ENCODE measurements around the gene TEAD2.
A peak's percentile ranks its signal among the peaks of the same experiment; 100 is the strongest.

TEAD2 gene

GRCh38 chr19:49362048-49362928, at the start of gene TEAD2:
Gene TEAD2 (minus strand): TSS chr19:49362416. CDS start chr19:49360075, 2,341 bp downstream.
- peak; percentile 84 for DNase-seq (ENCODE audit: low spot score)

- no peak for DNase-seq (ENCODE audit: low spot score)
Observed at GRCh38 chr19:49411681-49412326, 49.6 kb upstream of the TEAD2 start.

DNA sequence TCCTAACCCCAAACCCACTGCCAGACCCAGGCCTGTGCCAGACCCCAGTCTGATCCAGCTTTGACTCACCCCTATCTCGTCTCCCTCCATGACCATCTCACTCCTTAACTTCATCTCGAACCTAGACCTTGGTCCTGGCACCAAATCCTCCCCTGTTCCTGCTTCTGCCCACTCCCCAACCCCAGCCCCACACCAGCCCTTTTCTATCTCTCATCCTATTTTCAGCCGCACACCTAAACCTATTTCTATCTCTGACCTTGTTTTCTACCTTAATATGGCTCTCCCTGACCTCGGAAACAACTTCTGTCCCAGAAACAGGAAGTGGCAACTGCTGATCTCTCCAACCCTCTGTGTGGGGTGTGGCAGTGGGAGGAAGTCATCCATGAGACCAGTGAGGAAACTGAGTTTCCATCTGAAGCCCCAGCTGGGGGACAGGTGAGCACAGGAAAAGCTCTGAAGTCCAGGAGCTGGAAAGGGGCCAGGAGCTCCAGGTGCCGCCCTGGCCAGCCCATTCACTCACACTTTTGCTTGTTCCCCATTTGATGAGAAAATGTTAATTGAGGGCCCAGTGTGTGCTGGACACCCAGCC, 47.3 kb upstream of the TEAD2 start:
- DNase-seq (ENCODE audit: low spot score): no peak

- DNase-seq (ENCODE audit: low spot score): no peak
Observed at GRCh38 chr19:49408816-49409440, 46.7 kb upstream of the TEAD2 start.

GRCh38 chr19:49407482-49408015, 45.3 kb upstream of the TEAD2 start:
- no peak for DNase-seq (ENCODE audit: low spot score)

DNA sequence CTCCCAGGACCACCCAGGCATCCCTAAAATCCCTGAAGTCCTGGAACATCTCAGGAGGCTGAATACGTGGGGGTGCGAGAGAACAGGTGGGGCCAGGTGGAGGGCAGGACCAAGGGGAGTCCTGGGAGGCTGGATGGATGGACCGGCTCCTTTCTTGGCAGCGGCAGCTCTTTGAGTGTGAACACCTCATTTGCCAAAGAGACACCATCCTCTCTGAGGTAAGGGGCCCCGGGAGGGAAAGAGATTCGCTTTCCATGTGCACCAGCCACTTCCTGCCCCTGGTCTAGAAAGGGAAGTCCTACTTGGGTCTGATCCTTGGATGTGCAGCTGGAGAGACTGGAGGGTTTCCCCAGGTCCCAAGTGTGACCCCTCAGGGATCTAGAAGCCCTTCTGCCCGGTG, 44.9 kb upstream of the TEAD2 start:
- no peak for DNase-seq (ENCODE audit: low spot score)

DNA sequence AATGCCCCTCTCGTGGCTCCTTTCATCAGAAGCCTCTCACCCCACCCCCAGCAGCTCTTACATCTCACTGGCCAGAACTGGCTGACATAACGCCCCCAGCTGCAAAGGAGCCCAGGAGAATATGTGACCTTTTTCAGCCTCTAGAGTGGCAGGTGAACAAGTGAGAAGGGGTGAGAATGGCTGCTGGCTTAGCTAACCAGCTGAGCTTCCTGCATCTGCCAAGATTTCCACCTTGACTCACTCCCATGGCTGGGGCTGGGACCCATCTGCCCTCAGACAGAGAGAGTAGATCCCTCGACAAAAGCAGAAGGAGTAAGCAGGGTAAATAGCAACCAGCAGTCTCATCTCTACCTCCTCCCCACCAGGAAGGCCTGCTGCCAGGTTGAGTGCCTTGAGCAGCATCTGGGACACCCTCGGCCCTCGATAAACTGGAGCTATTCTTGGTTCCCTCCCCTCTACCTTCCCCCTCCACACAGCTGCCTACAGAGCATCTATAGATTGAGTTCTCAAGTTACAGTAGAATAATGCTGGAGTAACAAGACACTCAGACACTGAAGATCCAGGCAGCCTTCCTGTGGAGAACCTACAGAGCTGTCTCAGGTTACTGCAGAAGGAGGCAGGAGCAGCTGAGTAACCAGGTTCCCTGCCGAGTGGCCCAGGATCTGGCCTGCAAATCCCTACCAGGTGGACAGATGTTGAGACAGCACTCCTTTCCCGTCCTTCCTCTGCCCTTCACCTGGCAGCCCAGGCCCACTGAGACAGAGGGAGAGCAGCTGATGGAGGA, 41.4 kb upstream of the TEAD2 start:
- no peak for DNase-seq (ENCODE audit: low spot score)

GRCh38 chr19:49400029-49400428, 37.8 kb upstream of the TEAD2 start:
- no peak for DNase-seq (ENCODE audit: low spot score)

DNA sequence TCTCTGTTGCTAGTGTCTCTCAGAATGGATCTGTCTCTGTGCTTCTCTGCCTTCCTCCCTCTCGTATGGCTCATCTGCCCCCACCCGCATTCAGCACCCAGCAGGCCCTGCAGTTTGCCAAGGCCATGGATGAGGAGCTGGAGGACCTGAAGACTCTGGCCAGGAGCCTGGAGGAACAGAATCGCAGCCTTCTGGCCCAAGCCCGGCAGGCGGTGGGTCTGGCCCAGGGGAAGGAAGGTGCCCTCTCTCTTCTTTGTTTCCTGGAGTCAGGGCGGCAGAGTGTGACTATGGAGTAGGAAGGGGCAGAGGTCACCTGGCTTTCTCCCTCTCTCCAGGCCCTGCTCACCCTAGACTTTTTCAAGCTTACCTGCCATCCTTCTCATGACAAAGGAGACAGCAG, 36.7 kb upstream of the TEAD2 start:
- no peak for DNase-seq (ENCODE audit: low spot score)

DNA sequence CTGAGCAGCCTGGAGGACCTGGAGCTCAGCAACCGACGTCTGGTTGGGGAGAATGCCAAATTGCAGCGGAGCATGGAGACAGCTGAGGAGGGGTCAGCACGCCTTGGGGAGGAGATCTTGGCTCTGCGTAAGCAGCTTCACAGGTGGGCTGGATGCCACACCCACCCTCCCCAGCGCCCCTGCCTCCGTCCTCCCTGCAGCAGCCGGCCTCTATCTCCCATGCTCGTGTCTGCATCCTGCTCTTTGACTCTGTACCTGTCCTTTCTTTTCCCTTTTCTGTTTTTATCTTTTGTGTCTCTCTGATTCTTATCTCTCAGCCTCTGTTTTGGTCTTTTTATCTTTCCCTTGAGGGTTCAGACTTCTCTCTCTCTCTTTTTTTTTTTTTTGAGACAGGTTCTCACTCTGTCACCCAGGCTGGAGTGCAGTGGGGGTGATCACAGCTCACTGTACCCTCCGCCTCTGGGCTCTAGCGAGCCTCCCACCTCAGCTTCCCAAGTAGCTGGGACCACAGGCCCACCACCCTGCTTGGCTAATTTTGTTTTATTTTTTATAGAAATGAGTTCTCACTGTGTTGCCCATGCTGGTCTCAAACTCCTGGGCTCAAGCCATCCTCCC, 35.9 kb upstream of the TEAD2 start:
- DNase-seq (ENCODE audit: low spot score): no peak

DNA sequence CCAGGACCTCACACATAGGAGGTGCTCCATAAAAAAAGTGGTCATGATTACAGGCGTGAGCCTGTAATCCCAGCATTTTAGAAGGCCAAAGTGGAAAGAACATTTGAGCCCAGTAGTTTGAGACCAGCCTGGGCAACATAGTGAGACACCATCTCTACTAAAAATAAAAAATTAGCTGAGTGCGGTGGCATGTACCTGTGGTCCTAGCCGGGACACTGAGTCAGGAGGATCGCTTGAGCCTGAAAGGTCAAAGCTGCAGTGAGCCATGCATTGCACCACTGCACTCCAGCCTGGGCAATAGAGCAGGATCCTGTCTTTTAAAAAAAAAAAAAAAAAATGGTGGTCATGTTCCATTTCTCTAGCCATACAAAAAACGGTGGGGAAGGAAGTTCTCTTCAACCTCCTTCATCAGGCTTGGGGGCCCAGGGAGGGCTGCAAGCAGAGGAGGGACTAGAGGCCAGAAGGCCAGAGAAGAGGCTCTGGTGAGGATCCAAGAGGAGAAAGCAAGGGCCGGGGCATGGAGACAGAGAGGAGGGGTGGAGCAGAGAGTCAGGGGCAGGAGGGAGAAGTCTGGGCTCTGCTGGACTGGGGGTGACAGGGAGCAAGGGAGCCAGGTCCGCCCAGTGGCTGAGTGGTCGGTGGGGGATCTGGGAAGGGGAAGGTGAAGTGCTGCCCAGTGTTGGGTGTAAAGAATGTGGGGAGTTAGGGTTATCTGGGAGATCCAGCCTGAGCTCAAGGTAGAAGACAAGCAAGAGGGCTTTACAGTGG, 34.7 kb upstream of the TEAD2 start:
- DNase-seq (ENCODE audit: low spot score): no peak

GRCh38 chr19:49395581-49396407, 33.6 kb upstream of the TEAD2 start:
- no peak for DNase-seq (ENCODE audit: low spot score)

- DNase-seq (ENCODE audit: low spot score): no peak
Observed at GRCh38 chr19:49393881-49394280, 31.7 kb upstream of the TEAD2 start.

DNA sequence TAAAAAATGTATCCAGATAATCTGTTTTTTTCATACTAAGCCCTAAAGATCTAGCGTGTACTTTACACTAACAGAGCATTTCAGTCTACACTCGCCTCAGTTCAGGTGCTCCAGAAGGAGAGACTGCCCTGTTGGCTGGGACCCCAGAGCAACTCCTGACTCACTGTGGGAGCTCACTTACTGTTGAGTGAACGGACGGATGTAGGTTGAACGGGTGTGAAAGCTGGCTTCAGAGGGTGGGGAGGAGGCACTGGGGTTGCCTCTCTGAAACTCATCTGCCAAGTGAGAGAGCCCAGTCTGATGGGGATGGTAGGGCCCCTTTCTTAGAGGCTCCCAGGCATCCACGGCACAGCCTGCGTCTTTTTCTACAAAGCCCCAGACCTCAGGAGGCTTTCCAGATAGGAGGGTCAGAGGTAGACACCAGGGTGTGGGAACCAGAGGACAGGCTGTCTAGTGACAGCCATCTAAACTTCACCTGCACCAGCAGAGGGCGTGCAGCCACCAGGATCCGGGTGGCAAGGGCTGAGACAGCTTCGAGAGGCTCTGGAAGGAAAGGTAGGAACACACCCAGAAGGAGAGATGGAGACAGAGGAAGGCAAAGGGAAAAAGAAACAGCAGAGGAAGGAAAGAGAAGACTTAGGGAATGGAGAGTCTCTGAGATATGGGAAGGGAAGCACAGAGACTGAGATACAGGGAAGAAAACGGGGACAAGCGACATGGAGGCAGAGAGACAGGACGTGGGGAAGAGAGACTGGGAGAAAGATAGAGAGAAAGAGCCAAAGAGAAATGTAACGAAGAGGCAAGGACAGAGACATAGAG, 29.6 kb upstream of the TEAD2 start:
- DNase-seq (ENCODE audit: low spot score): peak; percentile 81

GRCh38 chr19:49390929-49391359, 28.7 kb upstream of the TEAD2 start:
- DNase-seq (ENCODE audit: low spot score): no peak

DNA sequence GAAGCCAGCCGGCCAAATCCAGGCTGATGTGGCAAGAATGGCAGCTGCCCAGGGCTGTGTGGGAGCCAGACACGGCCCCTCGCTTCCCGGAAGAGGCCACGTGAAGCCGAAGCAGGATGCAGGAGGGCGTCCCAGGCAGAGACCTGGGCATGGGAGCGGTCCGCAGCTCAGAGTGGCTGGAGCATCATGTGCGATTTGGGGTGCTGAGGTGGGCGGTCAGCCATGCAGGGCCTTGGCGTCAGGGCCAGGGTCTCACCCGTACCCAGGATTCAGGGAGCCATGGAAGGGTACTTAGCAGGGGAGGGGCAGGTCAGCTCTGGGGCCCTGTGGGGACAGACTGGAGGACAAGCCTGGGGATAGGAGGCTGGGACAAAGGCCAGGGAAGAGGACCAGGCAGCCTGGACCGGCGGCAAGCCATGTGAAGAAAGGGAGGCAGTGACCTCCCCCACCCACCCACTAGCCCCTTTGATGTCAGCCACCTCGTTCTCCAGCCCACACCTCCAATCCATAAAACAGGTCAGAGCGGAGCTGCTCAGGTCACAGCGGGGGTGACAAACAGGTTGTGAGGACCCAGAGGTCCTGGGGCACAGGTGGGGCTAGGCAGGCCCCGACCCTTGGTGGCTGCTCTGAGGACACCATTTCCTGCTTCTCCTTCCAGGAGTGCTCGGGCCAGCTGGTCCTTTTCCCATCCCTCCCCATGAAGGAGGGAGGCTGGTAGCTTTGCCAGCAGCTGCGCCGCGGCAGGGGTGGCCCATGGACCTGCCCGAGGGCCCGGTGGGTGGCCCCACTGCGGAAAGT, 28.1 kb upstream of the TEAD2 start:
- no peak for DNase-seq (ENCODE audit: low spot score)

DNA sequence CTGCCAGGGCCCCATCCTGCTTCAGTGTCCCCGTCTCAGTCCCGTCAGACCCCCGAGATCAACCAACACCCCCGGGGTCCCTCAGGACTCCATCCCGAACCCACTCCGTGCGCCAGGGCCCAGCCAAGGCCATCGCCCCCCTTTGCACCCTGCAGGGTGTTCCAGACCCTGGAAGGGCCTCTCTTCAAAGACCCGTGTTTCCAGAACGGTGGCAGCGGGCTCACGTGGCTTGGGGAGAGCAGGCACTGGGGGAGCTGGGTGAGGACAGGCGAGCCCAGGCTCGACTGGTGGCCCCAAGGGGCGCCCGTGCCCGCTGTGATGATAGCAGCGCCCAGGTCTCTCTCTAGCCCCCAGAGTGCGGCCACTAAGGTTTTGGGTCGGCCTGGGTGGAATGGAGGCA, 27.2 kb upstream of the TEAD2 start:
- DNase-seq (ENCODE audit: low spot score): no peak

DNA sequence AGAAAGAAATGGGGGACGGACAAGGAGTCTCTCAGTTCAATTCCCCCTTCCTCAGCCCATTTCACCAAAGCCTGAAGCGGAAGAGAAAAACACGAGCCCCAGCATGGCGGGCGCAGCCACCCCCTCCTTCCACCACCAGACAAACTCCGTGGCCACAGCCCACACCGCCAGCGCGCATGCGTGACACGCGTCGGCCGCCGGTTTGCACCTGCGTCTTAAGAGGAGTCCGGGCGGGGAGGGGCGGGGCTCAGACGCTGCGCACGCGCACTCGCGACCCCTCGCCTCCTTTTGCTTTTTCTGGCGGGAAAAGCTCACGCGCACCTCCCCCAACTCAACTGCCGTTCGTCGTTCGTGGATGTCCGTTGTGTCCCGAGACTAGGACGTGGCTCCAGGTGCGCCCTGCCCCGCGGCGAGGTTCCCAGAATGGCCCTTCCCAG, 25.7 kb upstream of the TEAD2 start, which contains the start of gene KASH5:
TSS of gene KASH5 (plus strand) at position 314 of the 437 bp plus-strand sequence. CDS start 2,635 bp downstream, outside the sequence.
- DNase-seq (ENCODE audit: low spot score): no peak

Data from AG08396 (cell line).